ENCODE data around the gene CD69.
"Not testable (repeated sequence)": the region's sequence is repeated elsewhere in the genome, so short reads cannot be mapped to it uniquely, and the experiment has no call there.

CD69 gene

GRCh38 chr12:9745199-9745598 lies 15.5 kb downstream of the CD69 start:
- no peak for DNase-seq

DNA sequence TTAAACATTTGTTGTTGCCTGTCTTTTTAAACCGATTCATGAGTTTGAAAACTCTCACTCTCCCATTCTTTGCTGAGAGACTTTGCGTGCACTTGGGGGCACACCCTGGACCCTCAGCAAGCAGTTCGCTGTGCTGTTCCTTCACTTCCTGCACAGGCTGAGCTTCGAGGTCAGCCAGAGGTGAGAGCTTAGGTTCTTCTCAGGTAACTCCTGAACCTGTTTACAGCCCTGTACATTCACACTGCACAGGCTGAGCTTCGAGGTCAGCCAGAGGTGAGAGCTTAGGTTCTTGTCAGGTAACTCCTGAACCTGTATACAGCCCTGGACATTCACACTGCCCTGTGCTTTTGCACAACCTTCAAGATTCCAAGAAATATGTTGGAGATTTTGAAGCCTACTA lies 18.0 kb downstream of the CD69 start:
- no peak for DNase-seq

GRCh38 chr12:9741726-9742125 lies 19.0 kb downstream of the CD69 start:
- peak; percentile 64 to 65 for DNase-seq

DNA sequence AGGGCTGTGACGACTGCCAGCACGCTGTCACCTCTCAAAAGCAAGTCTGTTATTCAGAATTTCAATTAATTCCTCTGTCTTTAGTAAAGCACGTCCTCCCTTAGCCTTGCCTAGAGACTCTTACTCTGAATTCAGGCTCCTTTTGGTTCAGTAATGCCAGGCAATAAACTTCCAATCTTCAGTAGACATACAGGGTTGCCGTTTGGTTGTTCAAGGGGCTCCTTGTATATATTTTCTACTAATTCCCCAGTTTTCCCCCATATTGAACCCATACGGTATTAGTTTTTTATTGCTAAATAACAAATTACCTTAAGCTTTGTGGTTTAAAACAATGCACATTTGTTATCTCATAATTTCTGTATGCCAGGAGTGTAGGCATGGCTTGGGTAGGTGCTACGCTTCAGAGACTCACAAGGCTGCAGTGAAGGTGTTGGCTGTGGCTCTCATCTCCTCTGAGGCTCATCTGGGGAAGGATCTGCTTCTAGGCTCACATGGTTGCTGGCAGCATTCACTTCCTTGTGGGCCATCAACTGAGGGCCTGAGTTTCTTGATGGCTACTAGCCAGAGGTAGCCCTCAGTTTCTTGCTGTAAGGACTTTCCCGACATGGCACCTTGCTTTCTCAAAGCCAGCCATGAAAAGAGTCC lies 20.5 kb downstream of the CD69 start:
- DNase-seq: no peak

GRCh38 chr12:9739404-9740105 lies 21.1 kb downstream of the CD69 start:
- DNase-seq: not testable (repeated sequence)

GRCh38 chr12:9738905-9739304 lies 21.8 kb downstream of the CD69 start:
- not testable (repeated sequence) for DNase-seq

- DNase-seq: no peak
Measured at GRCh38 chr12:9736936-9737705, 23.6 kb downstream of the CD69 start.

DNA sequence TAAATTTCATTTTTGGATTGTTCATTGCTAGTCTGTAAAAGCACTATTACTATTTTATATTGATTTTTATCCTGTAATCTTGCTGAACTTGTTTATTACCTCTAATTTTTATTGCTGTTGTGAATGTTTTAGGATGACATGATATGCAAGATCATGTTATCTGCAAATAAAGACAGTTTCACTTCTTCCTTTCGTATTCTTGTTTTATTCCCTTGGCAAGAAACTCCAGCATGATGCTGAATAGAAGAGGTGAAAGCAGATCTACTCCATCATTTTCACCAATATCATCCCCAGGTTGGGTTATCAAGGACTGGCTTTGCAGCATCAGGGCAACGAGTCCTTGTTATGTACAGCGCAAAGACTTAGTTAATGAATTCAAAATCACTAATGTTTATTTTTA lies 25.1 kb downstream of the CD69 start:
- no peak for DNase-seq

DNA sequence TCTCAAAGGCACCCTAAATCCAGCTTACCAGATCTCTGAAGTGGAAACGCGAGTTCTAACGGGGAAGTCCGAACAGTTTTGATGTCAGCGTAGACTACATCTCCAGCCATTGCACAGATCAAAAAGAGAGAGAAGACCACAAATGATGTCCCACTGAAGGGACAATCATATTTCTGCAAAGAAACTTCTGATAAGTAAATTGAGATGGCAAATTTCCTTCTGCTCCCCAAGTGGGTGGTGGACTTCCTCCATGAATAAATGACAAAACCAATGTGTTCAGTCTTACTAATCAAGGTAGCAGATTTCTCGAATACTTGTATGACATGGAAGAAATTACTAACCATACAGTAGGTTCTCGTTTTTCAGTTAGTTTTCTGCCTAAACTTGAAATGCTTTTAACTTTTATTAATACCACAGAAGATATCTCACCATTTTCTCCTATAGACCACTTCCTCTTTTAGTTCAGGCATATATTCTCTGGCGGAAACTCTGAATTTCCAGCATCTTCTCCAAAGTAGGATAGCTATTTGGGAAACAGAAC lies 27.7 kb downstream of the CD69 start, which contains the start of gene CLECL1:
Gene CLECL1 (minus strand): TSS at position 177 of the 541 bp plus-strand sequence.
- DNase-seq: no peak

GRCh38 chr12:9731797-9732196 lies 28.9 kb downstream of the CD69 start:
- no peak for DNase-seq

GRCh38 chr12:9731393-9731792 lies 29.3 kb downstream of the CD69 start:
- no peak for DNase-seq

GRCh38 chr12:9730591-9730990 lies 30.1 kb downstream of the CD69 start:
- no peak for DNase-seq

GRCh38 chr12:9730011-9730410 lies 30.7 kb downstream of the CD69 start:
- no peak for DNase-seq

GRCh38 chr12:9729082-9729481 lies 31.6 kb downstream of the CD69 start:
- DNase-seq: no peak

DNA sequence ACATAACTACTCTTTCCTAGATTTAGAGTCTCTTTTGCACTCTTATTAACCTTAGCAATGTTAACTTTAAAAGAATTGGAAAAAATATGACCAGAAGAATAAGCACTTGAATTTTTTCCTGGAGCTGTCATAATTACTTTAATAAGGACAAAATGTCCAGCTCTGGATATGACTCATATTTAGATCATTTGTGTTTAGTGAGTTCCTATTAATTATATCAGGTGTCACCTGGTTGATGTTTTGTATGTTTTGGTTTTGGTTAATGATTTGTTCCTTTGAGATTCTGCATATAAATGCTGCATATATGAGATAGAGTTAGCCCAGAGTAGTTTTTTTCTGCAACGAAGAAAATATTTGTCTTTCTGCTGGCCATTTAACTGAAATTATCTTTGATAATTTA lies 32.9 kb downstream of the CD69 start:
- no peak for DNase-seq

DNA sequence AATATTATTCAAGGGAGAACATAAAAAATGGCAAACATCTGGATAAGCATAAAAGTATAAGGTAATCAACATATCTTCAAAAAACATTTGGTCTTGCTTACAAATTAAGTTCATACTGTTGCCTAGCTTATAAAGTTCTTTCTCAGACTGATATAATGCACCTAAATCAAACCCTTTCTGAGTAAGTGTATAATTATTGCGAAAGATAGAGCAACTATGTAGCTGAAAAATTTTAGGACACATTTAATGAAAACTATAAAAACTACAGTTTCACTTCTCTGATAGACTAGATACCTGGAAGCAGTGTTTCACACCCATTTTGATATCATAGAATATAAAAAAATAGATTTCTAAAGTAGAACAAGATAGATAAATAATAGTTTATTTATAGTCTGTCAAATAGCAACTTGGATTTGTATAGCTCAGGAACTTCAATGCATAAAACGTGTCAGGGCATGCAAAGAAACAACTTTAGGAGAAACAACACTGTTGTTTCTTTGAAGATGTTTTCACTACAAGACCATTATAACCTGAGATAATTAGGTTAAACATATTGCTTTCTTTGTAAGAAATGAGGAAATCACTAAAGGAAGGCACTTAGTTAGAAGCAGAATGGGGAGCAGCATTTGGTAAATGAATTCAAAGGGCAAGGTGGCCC lies 35.4 kb downstream of the CD69 start:
- no peak for DNase-seq

DNA sequence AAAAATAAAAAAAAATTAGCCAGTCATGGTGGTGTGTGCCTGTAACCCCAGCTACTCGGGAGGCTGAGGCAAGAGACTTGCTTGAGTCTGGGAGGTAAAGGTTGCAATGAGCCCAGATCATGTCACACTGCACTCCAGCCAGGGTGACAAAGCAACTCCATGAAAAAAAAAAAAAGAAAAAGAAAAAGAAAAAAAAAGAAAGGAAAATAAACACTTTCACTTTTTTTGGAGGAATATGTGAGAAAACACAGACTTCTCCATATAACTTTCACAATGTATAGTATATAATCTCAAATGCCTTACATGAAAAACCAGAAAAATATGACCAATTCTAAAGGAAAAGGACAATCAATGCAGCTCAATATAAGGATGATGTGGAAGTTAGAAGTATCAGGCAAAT lies 36.7 kb downstream of the CD69 start:
- no peak for DNase-seq

DNA sequence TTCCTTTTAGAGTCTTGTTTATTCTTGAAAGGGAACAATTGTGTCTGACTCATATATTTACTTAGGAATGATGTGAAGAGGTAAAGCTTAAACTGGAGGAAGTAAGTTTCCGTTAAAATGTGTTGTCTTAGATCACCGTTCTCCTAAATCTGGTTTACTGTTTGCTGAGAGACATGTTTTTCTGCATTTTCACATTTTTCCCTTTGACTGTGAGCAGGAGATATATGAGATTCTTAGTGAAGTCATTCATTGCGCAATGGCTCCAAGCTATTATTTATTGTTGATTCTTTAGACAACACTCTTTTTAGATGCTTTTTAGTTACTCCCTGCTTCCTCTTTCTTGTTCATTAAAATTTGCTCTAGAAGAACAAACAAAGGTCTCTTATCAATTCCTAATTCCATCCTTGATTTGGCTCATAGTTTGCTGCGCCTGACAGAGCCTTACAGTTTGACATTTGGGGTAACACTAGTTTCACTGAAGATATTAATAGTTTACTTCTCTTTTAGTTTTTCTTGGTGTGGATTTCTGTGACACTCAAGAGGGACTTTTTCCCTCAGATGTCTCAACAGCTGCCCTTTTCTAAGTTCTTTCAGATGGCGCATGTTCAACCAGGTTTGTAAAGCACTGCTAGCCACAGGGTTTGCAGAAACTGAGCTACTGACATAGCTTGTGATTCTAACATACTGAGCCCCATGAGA lies 39.2 kb downstream of the CD69 start:
- no peak for DNase-seq

DNA sequence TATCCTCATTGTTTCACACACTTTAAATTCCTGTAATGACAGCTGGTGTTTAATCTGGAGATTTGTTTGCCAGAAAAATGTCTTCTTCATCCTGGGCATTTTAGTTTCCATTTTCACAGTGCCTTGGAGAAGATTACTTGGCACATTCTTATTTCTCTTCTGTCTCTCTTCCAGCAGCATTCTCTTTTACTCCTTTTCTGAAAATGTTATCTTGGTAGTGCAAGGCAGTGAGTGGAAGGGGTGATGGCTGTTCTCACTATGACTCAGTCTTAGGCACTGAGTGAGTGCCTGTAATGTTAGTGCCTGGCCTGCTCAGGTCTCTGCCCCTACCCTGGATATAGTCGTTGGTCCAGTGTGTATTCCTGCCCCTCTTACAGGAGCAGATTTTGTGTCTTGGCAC lies 40.9 kb downstream of the CD69 start:
- no peak for DNase-seq

- no peak for DNase-seq
Measured at GRCh38 chr12:9718968-9719367, 41.7 kb downstream of the CD69 start.

DNA sequence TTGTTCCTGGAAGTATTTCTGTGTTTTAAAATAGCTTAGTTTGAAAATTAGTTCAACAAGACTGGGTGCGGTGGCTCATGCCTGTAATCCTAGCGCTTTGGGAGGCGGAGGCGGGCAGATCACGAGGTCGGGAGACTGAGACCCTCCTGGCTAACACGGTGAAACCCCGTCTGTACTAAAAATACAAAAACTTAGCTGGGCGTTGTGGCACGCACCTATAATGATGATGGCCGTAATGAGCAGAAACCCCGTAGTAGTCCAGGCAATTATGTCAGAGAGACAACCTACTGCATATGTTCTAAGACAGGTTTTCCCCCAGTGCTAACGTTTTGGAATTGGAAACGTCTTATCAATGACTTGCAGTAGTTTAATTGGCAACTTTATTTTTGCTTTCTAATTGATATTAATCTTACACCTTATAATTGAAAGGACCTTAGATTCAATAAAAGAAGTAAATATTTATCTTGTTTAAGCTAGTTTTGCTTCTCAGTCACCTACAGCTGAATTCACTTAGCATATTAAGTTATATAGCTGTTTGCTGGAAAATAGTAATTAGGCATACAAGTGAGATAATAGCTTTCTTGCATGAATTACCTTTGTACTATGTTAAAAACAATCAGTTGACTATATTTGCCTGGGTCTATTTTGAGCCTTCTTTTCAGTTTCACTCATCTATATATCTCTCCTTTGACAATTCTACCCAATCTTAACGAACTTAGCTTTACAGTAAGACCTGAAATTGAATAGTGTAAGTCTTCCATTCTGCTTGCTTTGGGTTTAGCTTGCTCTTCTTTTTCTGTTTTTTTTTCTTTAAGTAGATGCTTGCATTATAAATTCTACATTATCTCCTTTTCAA lies 43.4 kb downstream of the CD69 start:
- DNase-seq: no peak
